HG03280 (cell line): ENCODE measurements around the gene PSMB11.
A peak's percentile ranks its signal among the peaks of the same experiment; 100 is the strongest.
"Not testable (repeated sequence)": the region's sequence is repeated elsewhere in the genome, so short reads cannot be mapped to it uniquely, and the experiment has no call there.

Experiments used
- ATAC-seq: cut with Tn5 transposase; IDR thresholded peaks from one replicate; pipeline ENCODE4 v1.9.1; 2021; ENCODE audit warnings: mild to moderate bottlenecking, moderate library complexity; ENCODE audit not compliant: unreplicated experiment

The PSMB11 gene

GRCh38 chr14:23013749-23014054 is 28.3 kb upstream of the PSMB11 start:
- not testable (repeated sequence) for ATAC-seq

- no peak for ATAC-seq
Measured at GRCh38 chr14:23015618-23016017, 26.4 kb upstream of the PSMB11 start.

GRCh38 chr14:23017091-23017490 is 24.9 kb upstream of the PSMB11 start:
- ATAC-seq = no peak

GRCh38 chr14:23018107-23018506 is 23.9 kb upstream of the PSMB11 start:
- no peak for ATAC-seq

- no peak for ATAC-seq
Measured at GRCh38 chr14:23020143-23021128, 21.6 kb upstream of the PSMB11 start.

GRCh38 chr14:23021434-23021833 is 20.6 kb upstream of the PSMB11 start:
- no peak for ATAC-seq

- no peak for ATAC-seq
Measured at GRCh38 chr14:23021889-23022442, 20.0 kb upstream of the PSMB11 start.

- ATAC-seq = no peak
Measured at GRCh38 chr14:23023022-23023794, 18.8 kb upstream of the PSMB11 start.

- no peak for ATAC-seq
Measured at GRCh38 chr14:23023795-23024152, 18.2 kb upstream of the PSMB11 start.

GRCh38 chr14:23024612-23025075 is 17.4 kb upstream of the PSMB11 start:
- ATAC-seq = no peak

- no peak for ATAC-seq
Measured at GRCh38 chr14:23025151-23025814, 16.7 kb upstream of the PSMB11 start.

GRCh38 chr14:23028799-23029198 is 13.2 kb upstream of the PSMB11 start:
- no peak for ATAC-seq

GRCh38 chr14:23030936-23031335 is 11.1 kb upstream of the PSMB11 start:
- no peak for ATAC-seq

GRCh38 chr14:23033251-23033727 is 8.7 kb upstream of the PSMB11 start:
- no peak for ATAC-seq

- ATAC-seq = peak; percentile 6
Measured at GRCh38 chr14:23033801-23034497, 8.1 kb upstream of the PSMB11 start.

- peak; percentile 90 for ATAC-seq
Measured at GRCh38 chr14:23034498-23035302, 7.3 kb upstream of the PSMB11 start, which contains the start of gene PSMB5. Gene PSMB5 (minus strand): TSS chr14:23034900. CDS start chr14:23034881, 19 bp downstream.

GRCh38 chr14:23035303-23036144 is 6.5 kb upstream of the PSMB11 start:
- no peak for ATAC-seq

GRCh38 chr14:23040100-23040499 is 1.9 kb upstream of the PSMB11 start:
- no peak for ATAC-seq
